GM18517 (cell line): ENCODE measurements around the gene WNT7A.
"Not testable (repeated sequence)": the region's sequence is repeated elsewhere in the genome, so short reads cannot be mapped to it uniquely, and the experiment has no call there.

ENCODE experiments used
- ATAC-seq: cut with Tn5 transposase; IDR thresholded peaks from one replicate; pipeline ENCODE4 v1.9.1; 2021; ENCODE audit warnings: mild to moderate bottlenecking, moderate library complexity; ENCODE audit not compliant: unreplicated experiment

The WNT7A gene

DNA sequence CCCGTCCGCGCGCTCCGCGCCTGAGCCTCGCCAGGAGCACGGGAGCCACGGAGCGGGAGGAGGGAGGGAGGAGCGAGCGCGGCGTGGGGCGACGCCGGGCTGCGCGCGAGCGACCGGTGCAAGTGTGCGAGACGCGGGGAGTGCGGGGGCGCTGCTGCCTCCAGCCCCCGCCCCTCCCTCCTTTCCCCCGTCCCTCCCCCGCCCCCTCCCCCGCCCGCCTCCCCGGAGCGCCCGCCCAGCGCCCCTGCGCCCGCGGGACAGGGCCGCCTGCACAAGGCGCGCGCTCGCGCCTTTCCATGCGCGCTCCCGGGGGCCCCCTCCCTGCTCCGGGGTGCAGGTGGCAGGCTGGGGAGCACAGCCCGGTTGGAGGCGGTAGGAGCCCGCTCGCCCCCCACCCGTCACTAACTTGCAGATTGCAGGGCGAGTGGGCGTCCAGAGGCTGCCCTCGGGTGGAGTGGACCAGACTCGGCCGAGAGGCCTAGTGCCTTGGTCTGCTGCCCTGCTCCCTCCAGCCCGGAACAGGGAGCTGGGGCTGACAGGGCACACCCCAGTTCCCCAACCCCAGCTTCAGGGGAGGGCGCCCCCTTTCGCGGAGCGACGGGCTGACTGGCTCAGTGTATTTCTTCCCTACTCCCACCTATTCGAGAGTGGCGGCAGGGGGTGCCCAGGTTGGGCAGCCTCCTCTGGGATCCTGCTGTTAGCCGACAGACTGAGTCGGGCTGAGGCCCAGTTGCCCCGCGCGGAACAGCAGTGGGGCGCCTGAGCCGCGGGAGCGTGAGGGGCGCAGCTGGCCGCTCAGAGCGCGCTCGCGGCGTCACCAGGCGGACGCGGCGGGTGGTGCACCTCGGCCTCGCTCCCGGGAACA, at the start of gene WNT7A:
TSS of gene WNT7A (minus strand) at position 126 of the 865 bp plus-strand sequence. CDS start 255 bp downstream, outside the sequence.
- ATAC-seq = no peak

DNA sequence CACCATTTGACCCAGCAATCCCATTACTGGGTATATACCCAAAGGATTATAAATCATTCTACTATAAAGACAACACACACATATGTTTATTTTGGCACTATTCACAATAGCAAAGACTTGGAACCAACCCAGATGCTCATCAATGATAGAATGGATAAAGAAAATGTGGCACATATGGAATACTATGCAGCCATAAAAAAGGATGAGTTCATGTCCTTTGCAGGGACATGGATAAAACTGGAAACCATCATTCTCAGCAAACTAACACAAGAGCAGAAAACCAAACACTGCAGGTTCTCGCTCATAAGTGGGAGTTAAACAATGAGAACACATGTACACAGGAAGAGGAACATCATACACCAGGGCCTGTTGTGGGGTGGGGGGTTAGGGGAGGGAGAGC, 48.9 kb upstream of the WNT7A start:
- not testable (repeated sequence) for ATAC-seq

DNA sequence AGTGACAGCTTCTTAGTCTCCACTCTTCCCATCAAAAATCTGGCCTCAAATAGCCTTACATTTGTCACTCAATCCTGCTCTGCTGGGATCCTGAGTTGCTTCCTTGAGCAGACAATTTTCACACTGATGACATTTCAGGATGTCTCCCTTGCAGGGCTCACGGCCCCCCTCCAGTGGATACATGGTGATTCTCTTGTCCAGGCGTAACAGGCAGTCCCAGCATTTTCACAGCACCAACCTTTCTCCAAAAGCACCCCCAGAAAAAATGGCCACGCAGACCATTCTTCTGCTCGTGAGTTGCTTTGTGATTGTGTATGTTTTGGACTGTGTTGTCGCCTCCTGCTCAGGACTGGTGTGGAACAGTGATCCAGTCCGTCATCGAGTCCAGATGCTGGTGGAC, 47.4 kb upstream of the WNT7A start:
- no peak for ATAC-seq

DNA sequence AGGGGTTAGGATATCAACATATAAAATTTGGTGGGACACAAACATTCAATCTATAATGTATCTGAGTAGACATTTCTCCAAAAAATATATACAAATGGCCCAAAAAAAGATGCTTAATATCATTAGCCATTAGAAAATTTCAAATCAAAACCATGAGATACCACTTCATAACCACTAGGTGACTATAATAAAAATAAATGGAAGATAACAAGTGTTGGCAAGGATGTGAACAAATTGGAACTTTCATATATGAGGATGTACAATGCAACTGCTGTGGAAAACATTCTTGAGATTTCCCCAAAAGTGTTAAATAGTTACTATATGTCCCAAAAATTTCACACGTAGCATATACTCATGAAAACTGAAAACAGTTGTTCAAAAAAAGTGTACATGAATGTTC, 36.5 kb upstream of the WNT7A start:
- no peak for ATAC-seq

DNA sequence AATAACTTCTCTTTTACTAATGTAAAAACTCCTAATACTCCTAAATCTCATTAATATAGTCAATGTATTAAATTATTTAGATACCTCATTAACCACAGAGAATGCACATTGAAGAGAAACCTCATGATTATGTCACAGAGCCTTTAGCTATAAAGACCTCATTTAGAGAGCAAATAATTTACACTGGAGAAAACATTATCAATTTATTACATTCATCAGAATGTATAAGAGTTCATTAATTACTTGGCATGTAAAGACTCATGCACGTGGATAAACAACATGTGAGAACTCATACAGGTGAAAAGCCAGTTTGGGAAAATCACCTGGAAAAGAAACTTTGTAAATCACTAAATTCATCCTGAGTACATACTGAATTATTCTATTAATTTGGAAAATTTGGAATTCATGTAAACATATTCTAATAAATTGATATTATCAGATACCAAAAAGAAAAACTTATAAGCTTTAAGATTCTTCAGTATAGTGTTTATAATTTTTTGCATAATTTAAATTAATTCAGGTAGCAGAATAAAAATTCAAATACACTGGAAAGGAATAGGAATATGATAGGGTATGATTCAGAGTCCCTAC, 22.9 kb upstream of the WNT7A start:
- no peak for ATAC-seq

DNA sequence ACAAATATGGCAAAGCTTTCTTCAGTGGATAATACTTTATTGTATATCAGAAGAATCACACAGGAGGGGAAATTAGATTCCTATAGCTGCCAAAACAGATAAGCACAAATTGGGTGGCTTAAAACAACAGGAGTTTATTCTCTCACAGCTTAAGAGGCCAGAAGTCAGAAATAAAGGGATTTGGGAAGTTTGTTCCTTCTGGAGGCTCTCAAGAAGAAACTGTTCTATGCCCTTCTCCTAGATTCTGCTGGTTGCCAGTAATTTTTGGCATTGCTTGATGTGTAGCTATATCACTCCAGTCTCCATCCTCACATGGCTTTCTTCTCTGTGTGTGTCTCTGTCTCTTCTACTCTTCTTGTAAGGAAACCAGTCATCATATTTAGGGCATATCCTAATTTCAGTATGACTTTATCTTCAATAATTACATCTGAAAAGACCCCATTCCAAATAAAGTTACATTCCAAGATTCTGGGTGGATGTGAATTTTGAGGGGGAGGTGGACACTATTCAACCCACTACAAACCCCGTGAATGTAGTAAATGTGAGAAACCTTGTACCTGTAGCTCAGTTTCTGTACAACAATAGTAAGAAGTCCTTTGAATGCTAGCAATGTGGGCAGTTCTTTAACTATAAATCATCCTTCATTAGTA, 22.2 kb upstream of the WNT7A start:
- ATAC-seq = no peak

DNA sequence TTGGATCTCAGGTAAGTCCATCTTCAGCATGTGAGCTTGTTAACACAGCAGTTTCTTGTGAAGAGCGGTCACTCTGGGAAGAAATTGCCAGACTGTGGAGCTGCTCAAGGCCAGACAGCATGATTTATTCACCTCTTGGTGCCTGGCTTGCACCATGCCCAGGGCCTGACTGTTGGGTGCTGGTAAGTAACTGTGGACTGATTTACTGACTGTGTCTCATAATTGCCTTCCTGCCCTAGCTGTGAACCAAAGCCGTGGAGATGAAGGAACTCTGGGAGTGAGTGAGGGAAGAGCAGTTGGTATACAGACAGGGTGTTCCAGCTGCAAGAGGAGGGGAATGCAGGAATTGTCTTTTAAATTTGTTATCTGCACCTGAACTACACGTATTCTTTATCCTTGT, 18.5 kb upstream of the WNT7A start:
- ATAC-seq = no peak

DNA sequence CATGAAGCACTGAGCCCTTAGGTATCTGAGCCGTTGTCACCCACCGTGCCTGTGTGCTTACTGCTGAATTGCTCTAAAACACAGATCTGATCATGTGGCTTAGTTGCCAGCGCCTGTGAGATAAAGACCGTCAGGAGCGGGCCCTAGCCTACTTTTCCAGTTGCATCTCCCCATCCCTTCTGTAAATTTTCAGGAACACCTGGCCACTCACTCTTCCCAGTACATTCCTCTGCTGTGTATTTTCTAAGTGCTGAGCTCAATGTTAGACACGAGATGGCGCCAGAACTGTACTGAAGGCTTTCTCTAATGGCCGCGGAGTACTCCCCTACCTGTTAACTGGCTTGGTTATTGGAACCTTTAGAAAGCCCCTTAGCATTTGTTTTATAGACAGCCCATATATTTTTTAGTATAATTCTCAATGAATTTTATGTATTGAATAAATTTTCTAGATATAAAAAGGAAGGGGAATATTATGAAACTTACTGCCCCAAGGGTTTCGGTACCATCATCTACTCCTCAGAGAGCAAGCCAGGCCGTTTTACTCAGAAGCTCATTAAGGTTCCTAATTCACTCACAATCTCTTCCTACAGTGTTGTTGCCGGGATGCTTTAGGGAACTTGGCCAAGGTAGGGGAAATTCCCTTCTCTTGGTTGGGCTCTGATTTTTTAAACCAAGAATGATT, 16.7 kb upstream of the WNT7A start:
- ATAC-seq = no peak

DNA sequence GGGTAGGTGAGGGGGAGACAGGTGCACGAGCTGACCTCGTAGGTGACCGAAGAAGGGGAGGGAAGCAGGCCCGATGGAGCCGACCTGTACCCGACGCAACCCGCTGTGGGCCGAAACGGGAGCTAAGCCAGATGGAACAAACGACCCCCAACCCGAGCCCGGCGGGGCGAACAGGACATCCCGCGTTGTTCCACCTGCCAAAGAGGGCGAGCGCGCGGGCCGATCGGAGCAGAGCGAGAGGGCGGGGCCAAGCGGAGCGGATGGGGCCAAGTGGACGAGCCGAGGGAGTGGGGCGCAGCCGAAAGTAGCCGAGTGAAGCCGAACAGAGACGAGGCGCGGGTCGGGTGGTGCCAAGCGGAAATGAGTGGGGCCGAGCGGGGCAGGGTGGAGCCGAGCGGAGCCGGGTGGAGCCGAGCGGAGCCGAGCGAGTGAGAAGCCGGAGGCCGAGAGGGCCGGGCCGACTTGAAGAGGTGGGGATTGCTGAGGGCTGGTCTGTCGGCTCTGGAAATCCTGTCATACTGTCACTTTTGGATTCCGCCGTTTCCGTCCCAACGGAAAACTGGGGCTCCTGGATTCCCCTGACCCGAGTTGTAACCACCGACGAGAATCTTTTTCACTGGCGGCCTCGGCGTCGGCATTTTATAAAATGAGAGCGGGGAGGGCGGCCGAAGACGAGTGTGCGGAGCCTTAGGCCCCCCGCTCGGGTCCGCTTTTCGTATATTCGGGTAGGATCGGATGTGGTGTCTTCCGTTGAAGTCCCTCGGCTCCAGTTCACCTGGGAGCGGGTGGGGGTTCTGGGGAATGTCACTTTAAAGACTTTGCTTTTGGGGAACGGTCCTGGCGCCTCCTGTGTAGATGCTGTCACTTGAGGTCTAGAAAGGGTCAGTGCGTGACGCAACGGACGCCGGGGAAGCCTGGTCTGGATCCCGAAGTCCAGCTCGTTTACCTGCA, 15.6 kb upstream of the WNT7A start:
- ATAC-seq = peak; percentile 92

DNA sequence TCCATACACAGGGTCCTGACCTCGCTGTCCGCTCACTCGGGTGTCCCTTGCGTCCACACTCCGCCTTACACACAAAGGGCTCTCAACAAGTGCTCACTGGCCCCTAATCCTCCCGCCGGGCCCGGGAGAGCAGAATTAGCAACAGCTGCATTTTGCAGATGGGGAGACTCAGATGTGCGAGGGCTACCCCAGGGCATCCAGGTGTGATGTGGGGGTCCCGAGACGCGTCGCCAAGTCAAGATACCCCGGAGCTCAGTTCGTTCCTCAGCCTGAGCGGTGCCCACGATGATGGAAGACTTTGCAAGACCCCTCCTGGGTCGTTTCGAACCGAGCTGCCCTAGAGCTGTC, 14.9 kb upstream of the WNT7A start:
- no peak for ATAC-seq

DNA sequence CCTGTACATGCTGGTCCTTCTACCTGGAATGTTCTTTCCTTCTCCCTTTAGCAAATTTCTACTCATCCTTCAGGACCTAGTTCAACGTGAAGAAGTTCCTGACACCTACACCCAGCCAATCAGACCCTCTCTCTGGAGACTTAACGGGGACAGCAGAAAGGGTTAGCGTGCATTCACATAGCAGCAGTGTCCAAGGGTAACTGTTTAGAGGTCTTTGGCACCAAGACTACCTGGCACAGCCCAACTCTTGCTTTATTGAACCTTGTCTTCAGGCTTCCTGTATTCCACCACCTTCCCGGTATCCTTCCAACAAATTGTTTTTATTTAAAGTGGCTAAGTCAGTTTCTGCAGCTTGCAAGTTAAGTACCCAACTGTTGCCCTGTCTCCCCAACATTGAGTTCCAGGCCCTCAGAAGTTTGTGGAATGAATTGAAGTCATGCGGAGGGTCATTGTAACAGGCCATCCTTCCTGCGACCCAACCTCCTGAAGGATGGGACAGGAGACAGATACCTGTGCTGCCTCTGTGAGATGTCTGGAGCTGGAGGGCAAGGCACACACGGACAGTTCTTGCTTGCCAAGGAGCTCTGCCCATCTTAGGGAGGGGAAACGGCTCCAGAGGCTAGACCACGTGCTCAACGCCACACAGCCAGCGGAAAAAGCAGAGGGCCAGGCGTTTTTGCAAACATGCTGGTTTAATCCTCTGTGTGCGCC, 14.4 kb upstream of the WNT7A start:
- ATAC-seq = no peak

DNA sequence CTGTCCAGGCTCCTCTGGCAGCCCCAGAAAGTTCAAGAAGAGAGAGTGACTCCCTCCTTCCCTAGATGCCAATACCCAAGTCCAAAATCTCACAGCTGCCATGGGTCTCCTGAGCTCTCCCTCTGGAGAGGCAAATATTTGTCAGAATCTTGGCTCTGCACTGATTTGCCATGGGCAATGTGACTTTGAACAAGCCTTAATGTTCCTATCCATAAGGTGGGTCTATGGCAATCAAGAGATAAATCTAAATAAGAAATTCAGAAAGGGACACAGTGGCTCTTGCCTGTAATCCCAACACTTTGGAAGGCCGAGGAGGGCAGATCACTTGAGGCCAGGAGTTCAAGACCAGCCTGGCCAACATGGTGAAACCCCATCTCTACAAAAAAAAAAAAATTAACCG, 12.4 kb upstream of the WNT7A start:
- ATAC-seq = no peak

DNA sequence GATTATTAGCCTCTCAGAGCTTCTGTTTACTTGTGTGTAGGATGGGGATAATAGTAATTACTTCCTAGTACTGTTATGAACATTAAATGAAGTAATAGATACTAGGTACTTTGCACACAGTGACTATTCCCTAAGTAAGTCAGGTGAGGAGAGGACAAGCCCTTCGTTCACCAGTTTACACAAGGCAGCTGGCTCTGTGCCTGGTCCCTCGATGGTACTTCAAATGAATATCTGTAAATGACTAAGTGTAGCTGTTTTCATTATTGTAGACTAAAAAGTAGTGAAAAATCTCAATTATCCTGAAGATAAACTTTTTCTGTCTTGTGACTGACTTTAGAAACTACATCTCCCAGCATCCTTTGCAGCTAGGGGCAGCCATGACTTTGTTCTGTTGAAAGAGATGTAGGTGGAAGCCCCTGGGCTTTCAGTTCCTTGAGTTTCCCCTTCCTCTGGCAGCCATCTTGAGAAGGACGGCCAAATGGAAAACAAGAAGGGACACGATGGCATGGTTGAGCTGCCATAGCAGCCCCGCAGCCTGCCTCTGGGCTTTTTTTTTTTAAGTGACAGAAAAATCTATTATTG, 11.7 kb upstream of the WNT7A start:
- ATAC-seq = no peak

DNA sequence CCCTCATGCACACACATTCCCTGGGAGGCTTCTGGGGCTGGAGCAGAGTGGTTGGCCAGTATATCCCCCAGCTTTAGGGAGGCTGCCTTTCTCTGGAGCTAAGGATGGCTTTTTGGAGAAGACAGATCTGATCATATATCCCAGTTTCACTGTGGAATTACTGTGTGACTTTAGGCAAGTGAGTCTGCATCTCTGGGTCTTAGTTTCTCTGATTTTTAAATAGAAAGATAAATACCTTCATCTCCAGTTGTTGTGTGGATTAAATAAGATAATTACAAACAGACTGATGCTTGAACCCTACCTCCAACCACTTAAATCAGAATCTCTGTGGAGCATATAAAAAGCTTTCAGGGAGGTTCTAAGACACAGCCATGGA, 11.1 kb upstream of the WNT7A start:
- ATAC-seq = no peak

DNA sequence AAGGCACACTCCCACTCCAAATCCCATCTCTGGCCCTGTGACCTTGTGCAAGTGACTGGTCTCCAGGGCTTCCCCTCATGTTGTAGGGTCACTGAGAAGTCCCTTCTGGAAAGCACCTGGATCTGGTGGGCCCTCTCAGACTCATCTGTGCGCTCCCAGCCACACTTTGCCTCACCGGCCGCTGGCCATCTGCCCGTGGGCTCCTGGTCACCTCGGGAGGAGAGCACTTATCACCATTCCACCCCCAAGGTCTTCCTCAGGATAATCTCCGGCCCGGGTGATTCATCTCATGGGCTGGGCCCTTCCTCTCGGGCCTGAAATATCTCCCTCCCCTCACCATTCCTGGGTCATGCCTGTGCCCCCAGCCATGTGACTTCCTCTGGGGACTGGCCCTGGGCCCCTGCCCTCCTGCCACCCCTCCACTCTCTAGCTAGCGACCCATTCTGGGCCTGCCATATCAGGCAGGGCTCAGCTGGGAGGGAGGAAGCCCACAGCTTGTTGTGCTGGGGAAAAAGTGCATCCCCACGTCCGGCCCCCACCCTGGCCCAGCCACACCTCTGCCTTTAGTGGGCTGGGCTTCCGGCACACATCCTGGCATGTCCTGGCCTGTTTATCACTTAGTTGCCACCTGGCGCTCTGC, 10.6 kb upstream of the WNT7A start:
- ATAC-seq = no peak

DNA sequence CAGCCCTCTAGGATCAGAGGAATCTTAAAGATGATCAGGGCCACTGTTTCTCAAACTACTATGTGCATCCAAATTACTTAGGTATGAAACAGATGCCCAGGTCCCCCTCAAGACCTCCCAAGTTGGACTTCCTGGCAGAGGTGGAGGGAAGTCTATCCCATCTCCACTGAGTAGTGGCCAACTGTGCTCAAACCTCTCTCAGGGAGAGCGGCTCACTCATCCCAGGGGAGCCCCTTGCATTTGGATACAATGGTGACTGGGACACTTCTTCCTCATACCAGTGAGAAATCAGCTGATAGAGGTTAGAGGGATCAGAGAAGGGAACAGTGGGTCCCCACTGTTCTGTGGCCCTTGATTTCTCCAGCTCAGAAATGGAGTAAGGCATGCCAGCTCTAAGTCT, 8.7 kb upstream of the WNT7A start:
- no peak for ATAC-seq

DNA sequence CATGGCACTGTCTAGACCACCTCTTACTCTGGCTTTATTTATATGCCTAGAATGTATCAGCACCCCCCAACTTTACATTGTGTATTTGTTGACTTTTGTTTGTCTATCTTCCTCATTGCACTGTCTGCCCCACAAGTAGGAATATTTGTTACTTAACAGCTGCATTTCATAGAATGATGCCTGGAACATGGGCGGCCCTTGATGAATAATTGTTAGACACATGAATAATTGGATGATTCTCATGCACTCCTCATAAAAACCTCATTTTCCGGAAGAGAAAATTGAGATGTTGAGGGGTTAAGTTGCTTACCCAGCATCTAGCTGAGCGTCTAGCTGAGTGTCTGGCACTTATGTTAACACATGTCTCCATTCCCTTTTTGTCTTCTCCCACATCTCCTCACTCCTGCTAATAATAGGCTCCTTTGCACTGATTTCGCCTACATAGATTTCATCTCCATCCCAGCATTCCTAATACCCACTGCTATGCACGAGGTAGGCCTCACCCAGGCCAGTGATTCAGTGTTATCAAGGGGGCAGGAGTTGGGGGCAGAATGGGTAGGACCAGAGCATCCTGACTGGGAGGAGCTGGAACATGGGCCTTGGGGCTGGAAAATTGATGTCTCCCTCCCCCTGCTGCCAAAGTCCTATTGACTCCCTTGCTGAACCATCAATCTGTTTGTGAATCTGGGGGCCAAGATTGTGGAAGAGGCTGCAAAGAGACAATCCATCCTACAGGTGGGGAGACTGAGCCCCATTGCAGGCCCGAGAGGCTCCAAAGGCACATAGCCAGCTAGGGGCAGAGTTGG, 7.8 kb upstream of the WNT7A start:
- ATAC-seq = no peak

DNA sequence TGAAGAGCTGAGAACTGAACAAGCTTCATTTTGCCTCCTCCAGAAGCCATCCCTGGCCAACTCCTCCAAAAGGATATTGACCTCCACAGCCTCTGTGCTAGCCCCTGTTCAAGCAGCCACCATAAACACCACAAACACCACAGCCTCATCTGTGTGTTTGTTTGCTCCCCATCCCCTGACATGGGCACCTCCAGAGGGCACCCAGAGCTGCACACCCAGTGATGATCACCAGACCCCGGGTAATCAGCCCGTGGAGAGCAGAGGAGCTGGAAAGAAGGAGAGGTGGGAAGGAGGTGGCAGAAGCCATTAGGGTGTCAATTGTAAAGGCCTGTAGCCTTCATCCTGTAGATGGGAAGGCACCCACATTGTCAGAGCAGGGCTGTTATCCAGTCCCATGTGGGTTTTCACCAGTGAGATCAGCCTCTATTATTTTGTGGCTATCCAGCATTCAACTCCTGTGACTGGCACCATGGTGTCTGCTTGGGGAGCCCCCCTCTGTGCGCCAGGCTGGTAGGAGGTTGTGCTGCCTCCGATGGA, 6.8 kb upstream of the WNT7A start:
- no peak for ATAC-seq
